Endothelial cell of coronary artery (primary cell): ENCODE data around the gene WASF2. TPM values are rescaled to one million over a fixed set of nuclear protein-coding genes. Genes with fewer than 3 reads are reported as not detected.

ENCODE experiments used
- total RNA-seq: library from RNA; depleted of rRNA; stranded (reverse); fragments of >200 nt; gene quantifications from 2 replicates; pipeline ENCODE4 v1.2.3, GENCODE V29; 2014

WASF2 gene, protein sequence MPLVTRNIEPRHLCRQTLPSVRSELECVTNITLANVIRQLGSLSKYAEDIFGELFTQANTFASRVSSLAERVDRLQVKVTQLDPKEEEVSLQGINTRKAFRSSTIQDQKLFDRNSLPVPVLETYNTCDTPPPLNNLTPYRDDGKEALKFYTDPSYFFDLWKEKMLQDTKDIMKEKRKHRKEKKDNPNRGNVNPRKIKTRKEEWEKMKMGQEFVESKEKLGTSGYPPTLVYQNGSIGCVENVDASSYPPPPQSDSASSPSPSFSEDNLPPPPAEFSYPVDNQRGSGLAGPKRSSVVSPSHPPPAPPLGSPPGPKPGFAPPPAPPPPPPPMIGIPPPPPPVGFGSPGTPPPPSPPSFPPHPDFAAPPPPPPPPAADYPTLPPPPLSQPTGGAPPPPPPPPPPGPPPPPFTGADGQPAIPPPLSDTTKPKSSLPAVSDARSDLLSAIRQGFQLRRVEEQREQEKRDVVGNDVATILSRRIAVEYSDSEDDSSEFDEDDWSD
- total RNA-seq: 24.7 and 36.5 TPM in 2 replicates

DNA sequence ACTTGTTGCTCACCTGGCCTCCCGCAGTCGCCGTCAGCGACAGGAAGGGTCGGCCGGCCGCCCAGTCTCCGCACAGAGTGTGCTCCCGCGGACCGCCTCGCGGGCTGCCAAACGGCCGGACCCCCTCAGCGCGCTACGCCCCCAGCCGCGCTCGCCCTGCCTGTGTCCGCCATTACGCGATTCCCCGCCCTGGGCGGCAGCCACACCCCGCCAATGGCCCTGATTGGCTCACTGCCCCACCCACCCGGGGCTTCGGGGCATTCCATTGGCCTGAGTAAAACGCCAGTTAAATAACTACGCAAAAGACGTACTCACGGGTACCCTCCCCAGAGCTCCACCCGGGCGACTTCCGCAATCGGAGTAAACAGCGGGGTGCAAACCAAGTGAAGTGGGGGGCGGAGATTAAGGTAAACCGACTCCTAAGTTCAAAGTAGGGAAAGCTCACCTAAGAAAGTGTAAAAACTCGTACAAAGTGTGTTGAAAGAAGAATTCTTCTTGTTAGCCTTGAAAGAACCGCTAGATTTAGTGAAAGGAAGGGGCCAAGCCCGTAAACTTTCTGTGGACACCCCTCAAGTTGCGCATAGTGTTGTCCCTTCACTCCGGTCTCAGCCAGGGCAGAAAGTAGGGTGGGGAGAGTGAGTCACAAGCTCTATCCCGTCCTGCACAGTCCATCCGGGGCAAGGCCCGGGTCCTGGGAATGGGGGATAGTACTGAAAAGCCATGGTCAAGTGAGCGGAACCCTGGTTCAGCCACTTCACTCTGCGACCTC is at the start of gene WASF2:
TSS of gene WASF2 (minus strand) at position 195 of the 769 bp plus-strand sequence. CDS start 61,277 bp downstream, outside the sequence.

GRCh38 chr1:27392096-27392777 is 97.7 kb downstream of the WASF2 start, which contains the start of gene GPR3:
Gene GPR3 (plus strand): TSS chr1:27392622. CDS start chr1:27393799, 1,177 bp downstream.

GRCh38 chr1:27383039-27383605 is 106.8 kb downstream of the WASF2 start, which contains the start of gene CD164L2:
Gene CD164L2 (minus strand): TSS chr1:27383333. CDS start chr1:27383239, 94 bp downstream.

DNA sequence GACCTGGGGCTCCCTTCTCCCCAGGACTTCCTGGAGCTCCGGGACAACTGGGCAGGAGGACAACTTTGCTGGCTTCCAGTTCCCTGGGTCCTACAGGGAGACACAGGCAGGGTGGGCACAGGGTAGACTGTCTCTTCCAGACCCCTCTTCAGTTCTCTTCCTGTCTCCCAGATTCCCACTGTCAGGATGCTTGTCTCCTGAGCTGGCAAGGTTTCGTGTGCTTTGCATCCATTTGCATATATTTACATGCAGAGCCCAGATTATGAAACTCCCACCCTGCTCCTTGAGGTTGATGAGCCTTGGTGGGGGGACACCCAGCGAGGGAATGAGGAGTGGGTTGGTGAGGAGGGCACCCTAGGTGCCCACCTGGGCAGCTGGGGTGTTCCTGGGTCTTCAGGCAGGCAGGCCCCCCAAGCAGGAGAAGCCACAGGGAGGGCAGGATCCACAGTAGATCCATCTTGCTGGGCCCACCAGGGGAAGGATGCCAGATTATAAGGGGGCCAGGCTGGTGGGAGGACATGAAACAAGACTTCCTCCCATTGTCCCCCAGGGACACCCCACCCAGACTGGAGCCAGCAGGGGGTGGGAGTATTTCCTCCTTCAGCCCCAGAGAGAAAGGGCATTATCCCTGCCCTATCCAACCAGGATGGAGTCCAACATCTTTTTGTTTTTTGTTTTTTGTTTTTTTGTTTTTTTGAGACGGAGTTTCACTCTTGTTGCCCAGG is 115.4 kb downstream of the WASF2 start, which contains the start of gene FCN3:
TSS of gene FCN3 (minus strand) at position 463 of the 725 bp plus-strand sequence. CDS start at position 457, 6 bp downstream.

GRCh38 chr1:27366411-27367159 is 123.4 kb downstream of the WASF2 start, which contains the start of gene MAP3K6:
Gene MAP3K6 (minus strand): TSS chr1:27366961. CDS start chr1:27366597, 364 bp downstream.

Other genes starting within 250 kb of the WASF2 start
- 22.1 and 27.0 TPM in 2 replicates for gene TMEM222, start 168.0 kb downstream of the WASF2 start, total RNA-seq
- under 0.01 and 0.09 TPM in 2 replicates for gene SYTL1, start 148.1 kb downstream of the WASF2 start, total RNA-seq
- 7.8 and 11.2 TPM in 2 replicates for gene MAP3K6, start 123.2 kb downstream of the WASF2 start, total RNA-seq
- 0.72 TPM in 1 of 2 replicates, not detected in the other for gene FCN3, start 115.3 kb downstream of the WASF2 start, total RNA-seq
- not detected in 2 replicates for gene CD164L2, start 106.8 kb downstream of the WASF2 start, total RNA-seq
- 0.09 and 0.36 TPM in 2 replicates for gene GPR3, start 97.5 kb downstream of the WASF2 start, total RNA-seq
- 4.6 and 7.3 TPM in 2 replicates for gene AHDC1, start 114.0 kb upstream of the WASF2 start, total RNA-seq
- gene FGR, start 145.0 kb upstream of the WASF2 start, total RNA-seq: under 0.01 and 0.19 TPM in 2 replicates
- gene IFI6, start 182.0 kb upstream of the WASF2 start, total RNA-seq: 31.2 and 34.2 TPM in 2 replicates
- 7.9 and 10.1 TPM in 2 replicates for gene FAM76A, start 235.8 kb upstream of the WASF2 start, total RNA-seq